AG04449 (cell line): ENCODE results near the gene PPFIBP2.

Experiments
- CTCF ChIA-PET: fragments of 350-600 bp; formaldehyde crosslinking; extraction: SDS; loops from one replicate; lab custom pipeline; 2021; ENCODE audit warnings: antibody characterized with exemption; lab: Yijun Ruan, JAX
- POLR2A ChIA-PET: fragments of 400-600, 350-600 bp; formaldehyde crosslinking; extraction: SDS; loops from one replicate; lab custom pipeline; 2020; ENCODE audit warnings: antibody characterized with exemption, inconsistent platforms; lab: Yijun Ruan, JAX
- DNase-seq: peaks from one replicate; pipeline ENCODE4 v3.0.0-alpha.2; 2010; ENCODE audit warnings: low read depth, low spot score
- H3K4me3 ChIP-seq: 2 replicates; pipeline ENCODE4 v1.5.1; 2011; ENCODE audit warnings: low read depth, mild to moderate bottlenecking, control low read depth, low read length
- TF ChIP-seq, protein P1 (sequence below): IDR thresholded peaks from one replicate; pipeline ENCODE4 v1.5.1; 2011; ENCODE audit warnings: mild to moderate bottlenecking, moderate library complexity, low read length, control low read depth, inconsistent platforms; ENCODE audit not compliant: insufficient read depth; ENCODE audit errors: missing control alignments

The PPFIBP2 gene

GRCh38 chr11:7558046-7558445, 44.2 kb downstream of the PPFIBP2 start:
- TF ChIP-seq, protein P1, sequence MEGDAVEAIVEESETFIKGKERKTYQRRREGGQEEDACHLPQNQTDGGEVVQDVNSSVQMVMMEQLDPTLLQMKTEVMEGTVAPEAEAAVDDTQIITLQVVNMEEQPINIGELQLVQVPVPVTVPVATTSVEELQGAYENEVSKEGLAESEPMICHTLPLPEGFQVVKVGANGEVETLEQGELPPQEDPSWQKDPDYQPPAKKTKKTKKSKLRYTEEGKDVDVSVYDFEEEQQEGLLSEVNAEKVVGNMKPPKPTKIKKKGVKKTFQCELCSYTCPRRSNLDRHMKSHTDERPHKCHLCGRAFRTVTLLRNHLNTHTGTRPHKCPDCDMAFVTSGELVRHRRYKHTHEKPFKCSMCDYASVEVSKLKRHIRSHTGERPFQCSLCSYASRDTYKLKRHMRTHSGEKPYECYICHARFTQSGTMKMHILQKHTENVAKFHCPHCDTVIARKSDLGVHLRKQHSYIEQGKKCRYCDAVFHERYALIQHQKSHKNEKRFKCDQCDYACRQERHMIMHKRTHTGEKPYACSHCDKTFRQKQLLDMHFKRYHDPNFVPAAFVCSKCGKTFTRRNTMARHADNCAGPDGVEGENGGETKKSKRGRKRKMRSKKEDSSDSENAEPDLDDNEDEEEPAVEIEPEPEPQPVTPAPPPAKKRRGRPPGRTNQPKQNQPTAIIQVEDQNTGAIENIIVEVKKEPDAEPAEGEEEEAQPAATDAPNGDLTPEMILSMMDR = no peak
- ChIA-PET CTCF (interaction anchor here (1.5 to 5.5 kb wide), 2 partner anchors 14 to 132 kb away, joined by 4 to 59 read pairs; no protein-coding TSS in a partner anchor), POLR2A (no interaction called here)
- no peak for DNase-seq
- H3K4me3 ChIP-seq = no peak overlapping the region

GRCh38 chr11:7559398-7560283, 45.8 kb downstream of the PPFIBP2 start:
- no peak overlapping the region for H3K4me3 ChIP-seq
- no peak for DNase-seq
- CTCF ChIA-PET = interaction anchor here (1.0 to 5.5 kb wide), 9 partner anchors 9 to 135 kb away, joined by 3 to 59 read pairs (median 3); no protein-coding TSS in a partner anchor
- POLR2A ChIA-PET = no interaction called here
- TF ChIP-seq, protein P1 = no peak

DNA sequence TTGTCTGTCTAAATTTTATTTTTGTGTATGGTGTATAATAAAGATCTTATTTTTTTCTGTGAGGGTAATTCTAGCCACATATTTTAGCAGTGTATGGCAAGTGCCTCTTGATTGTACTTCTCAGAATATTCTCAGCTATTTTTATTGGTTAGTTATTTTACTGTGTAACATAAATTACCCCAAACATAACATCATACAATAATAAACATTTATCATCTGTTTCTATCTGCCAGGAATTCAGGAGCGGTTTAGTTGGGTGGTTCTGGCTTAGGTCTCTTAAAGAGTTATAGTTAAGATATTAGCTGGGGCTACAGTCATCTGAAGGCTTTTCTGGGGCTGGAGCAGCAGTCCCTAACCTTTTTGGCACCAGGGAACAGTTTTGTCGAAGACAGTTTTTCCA, 47.8 kb downstream of the PPFIBP2 start:
- H3K4me3 ChIP-seq = no peak overlapping the region
- ChIA-PET CTCF (interaction anchor here (1.6 to 5.5 kb wide), 2 partner anchors 10 to 126 kb away, joined by 4 to 59 read pairs; no protein-coding TSS in a partner anchor), POLR2A (no interaction called here)
- TF ChIP-seq, protein P1 = no peak
- no peak for DNase-seq

- ChIA-PET CTCF (interaction anchor here (1.1 kb wide), 1 partner anchor 8 kb away, joined by 5 read pairs; no protein-coding TSS in a partner anchor), POLR2A (no interaction called here)
- H3K4me3 ChIP-seq = no peak overlapping the region
- DNase-seq = no peak
- TF ChIP-seq, protein P1 = no peak
These were observed 49.5 kb downstream of the PPFIBP2 start for GRCh38 chr11:7563281-7563680.

- ChIA-PET POLR2A (no interaction called here), CTCF (interaction anchor here (0.8 to 1.5 kb wide), 7 partner anchors 52 to 127 kb away, joined by 3 to 5 read pairs (median 3); no protein-coding TSS in a partner anchor)
- no peak for DNase-seq
- no peak overlapping the region for H3K4me3 ChIP-seq
- TF ChIP-seq, protein P1 = no peak
These were observed 51.0 kb downstream of the PPFIBP2 start for GRCh38 chr11:7564803-7565202.

DNA sequence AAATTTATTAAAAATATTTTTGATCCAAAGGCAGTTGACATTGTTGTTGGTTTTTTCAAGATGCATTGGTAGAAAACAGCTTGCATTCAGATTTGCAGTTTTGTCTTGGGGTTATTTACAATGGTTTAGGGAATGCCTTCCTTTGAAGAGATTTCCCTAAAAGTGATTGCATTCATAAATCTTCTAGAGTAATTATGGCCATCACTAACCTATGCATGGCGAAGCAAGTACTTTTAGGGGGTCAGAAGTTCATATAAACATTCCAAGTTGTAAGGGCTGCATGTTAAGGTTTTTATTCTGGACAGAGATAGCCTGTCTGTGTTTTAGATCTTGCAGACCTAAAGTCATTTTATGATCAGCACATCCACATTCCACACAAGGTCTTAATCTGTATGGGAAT, 53.5 kb downstream of the PPFIBP2 start:
- ChIA-PET CTCF (interaction anchor here (1.4 kb wide), 1 partner anchor 90 kb away, joined by 5 read pairs; no protein-coding TSS in a partner anchor), POLR2A (no interaction called here)
- TF ChIP-seq, protein P1 = no peak
- DNase-seq = no peak
- no peak overlapping the region for H3K4me3 ChIP-seq
